Islet of Langerhans (tissue), 1 donor: ENCODE measurements around the gene KLHL8.

Experiments used
- FAIRE-seq: peaks from one replicate; lab custom pipeline; 2011; peaks lifted over from hg19 to GRCh38; lab: Jason Lieb, UNC

The KLHL8 gene

DNA sequence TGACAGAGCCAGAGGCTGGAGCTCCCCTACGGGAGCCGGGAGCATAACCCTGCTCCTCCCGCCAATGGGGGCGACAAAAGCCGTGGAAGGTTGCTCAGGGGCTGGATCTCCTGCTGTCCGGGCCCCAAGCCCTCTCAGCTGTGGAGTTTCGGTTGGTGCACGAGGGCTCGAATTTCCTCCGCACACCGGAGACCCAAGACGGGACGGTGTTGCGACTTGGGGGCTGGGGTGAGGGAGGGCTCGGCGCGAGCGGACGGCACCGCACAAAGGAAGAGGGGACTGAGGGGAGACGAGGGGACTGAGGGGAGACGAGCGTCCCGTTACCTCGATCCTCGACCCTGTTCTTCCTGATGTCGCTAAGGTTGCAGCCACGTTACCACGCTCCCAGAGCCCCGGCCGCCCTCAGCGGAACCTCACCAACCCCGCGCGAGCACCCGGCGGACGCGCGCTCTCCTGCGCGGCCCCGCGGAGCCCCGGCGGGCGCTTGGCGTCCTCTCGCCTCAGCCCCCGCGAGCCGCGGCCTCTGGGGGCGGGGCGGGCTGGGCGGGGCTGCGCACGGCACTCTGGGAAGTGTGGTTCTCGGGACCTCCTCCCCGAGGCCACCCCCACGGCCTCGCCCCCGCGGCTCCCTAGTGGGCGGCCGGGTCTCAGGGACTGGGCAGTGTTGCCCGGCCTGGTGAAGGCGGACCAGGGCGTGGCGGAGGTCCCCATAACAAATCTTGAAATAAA, at the start of gene KLHL8:
TSS of gene KLHL8 (minus strand) at position 525 of the 729 bp plus-strand sequence. CDS start 25,079 bp downstream, outside the sequence.
- FAIRE-seq, result no peak

DNA sequence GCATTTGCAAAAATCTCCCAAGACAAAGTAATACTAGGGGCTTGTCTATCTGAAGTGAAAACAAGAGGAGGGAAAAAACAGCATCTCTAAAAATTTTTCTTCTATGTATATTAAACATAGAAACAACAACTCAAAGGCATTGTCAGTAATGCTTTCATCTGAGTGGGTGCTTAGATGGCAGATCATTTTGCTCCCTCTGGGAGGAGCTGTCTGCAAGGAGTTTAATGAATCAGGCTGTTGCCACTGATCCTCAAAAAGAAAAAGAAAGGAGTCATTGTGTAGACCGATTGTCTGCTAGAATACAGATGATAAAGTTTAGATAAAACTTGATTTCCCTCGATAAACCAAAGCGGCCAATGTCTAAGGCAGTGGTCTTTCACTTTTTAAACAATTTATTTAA, 49.7 kb upstream of the KLHL8 start:
- peak; percentile 76 for FAIRE-seq

- no peak for FAIRE-seq
Measured at GRCh38 chr4:87268411-87268810, 48.0 kb upstream of the KLHL8 start.

GRCh38 chr4:87266986-87267385, 46.6 kb upstream of the KLHL8 start:
- no peak for FAIRE-seq

DNA sequence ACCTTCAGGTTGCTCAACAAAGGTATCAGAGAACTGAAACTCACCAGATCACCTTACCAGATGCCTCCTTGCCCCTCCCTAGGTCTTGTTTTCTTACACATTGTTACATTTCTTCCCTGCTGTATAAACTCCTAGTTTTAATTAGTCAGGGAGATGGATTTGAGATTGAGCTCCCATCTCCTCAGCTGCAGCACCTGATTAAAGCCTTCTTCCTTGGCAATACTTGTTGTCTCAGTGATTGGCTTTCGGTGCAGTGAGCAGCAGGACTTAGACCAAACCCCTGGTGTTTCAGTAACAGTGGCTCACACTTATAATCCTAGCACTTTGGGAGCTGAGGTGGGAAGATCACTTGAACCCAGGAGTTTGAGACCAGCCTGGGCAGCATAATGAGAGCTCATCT, 42.5 kb upstream of the KLHL8 start:
- FAIRE-seq, result no peak

DNA sequence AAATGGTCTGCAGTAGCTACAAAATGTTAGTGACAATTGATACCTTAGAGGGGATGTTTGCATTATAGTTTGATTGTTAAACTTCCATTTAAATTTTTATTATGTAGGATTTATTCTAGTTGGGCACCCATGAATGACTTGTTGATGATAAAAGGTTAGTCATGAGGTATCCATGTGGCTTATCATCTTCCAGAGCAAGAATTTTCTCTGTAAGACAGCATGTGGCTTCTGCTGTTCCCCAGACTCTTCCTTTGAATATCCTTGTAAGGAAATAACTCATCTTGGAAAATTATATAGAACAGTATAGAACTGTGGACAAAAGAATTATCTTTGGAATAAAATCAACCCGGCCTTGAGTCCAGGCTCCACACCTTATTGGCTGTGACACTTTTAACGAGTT, 40.1 kb upstream of the KLHL8 start:
- FAIRE-seq, result no peak

GRCh38 chr4:87258677-87259076, 38.3 kb upstream of the KLHL8 start:
- FAIRE-seq, result no peak

DNA sequence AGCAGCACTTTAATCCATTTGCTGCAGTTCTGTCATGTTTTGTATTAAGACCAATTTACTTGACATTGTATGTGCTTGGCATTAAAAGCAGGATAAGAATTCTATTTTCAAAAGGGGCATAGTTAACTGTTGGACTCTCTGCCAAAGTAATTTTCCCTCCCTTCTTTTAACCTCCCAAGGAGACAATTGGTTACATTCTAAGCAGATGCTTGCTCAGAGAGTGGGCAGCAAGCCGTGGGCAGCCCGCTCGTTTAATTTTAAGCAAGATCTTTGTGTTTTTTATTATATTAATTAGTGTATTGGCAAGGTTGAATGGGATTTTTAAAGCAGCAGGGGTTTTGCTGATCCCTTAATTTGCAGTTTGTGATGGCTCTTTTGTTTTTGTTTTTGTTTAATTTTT, 37.1 kb upstream of the KLHL8 start:
- no peak for FAIRE-seq

DNA sequence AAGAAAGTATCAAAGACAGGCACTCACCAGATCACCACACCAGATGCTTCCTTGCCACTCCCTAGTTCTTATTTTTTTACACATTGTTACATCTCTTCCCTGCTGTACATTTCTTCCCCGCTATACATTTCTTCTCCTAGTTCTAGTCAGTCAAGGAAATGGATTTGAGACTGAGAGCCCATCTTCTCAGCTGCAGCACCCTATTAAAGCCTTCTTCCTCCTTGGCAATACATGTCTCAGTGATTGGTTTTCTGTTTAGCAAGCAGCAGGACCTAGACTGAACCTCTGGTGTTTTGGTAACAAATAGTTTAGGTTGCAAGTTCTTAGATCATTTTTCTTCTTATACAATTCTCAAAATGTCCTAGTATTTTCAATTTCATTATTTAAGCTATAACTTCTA, 35.3 kb upstream of the KLHL8 start:
- no peak for FAIRE-seq

DNA sequence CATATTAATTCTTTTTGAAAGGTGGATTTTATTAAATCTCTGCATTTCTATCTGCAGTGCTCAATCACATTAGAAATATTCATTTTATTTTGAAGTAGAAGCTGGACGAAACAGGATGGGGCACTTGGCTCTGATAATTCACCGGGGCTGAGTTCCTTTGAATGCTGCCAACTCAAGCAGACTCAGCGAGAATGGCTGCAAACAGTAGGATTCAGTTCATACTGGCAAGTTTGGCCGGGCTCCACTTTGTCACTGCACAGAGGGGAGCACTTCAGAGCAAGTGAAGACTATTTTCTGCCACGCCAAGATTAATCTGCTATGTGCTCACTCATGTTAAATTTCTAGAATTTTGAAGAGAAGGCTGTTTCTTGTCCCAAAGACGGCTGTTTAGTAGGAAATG, 30.7 kb upstream of the KLHL8 start:
- no peak for FAIRE-seq

DNA sequence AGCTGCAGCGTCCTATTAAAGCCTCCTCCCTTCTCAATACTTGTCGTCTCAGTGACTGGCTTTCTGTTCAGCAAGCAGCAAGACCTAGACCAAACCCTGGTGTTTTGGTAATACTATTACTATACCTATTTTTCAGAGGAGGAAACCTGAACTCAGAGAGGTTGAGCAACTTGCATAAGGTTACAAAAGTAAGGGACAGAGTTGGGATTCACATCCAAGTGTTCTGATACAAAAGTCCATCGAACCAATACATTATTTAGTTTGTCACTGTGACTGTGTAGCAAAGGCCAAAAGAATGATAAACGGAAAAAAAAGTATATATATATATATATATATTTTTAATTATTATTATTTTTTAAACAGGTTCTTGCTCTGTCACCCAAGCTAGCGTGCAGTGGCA, 29.9 kb upstream of the KLHL8 start:
- FAIRE-seq, result no peak

- no peak for FAIRE-seq
Measured at GRCh38 chr4:87249332-87250019, 29.1 kb upstream of the KLHL8 start.

DNA sequence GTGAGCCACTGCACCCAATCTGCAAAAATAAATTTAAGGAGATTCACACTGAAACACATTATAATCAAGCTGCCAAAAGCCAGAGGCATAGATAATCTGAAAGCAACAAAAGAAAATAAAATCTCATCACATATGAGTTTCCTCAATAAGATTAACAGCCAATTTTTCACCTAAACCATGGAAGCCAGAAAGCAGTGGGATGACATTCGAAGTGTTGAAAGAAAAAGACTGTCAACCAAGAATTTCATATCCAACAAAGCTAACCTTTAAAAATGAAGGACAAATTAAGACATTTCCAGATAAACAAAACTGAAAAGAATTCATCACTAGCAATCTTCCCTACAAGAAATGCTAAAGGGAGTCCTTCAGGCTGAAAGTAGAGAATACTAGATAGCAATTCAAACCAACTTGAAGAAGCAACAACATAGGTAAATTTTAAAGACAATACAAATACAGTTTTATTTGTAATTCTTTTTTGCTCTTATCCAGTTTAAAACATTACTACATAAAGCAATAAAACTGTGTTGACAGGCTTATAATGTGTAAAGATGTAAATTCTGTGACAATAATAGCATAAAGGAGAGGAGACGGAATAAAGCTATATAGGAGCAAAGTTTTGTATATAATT, 23.1 kb upstream of the KLHL8 start:
- FAIRE-seq, result no peak

GRCh38 chr4:87241336-87241735, 20.9 kb upstream of the KLHL8 start:
- FAIRE-seq, result no peak

- peak; percentile 99 for FAIRE-seq
Measured at GRCh38 chr4:87240341-87240740, 19.9 kb upstream of the KLHL8 start.

- FAIRE-seq, result no peak
Measured at GRCh38 chr4:87239821-87240220, 19.4 kb upstream of the KLHL8 start.

DNA sequence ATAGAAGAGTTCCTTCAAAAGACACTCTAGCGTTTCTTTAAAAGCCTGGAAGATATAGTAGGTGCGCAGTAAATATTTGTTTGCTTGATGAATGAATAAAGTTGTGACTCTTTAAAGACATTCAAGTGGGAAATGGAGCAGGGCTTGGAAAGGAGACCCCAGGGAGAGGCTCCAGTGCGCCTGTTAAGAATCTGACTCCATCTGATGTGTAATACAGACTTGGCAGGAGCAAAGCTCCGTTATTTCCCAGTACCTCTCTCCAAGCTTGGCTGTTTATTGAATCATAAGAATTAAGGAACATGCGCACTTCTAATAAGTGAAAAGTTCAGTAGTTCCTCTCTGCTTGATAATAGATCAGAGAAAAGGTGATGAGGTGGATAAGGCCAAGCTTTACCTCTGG, 18.8 kb upstream of the KLHL8 start:
- FAIRE-seq, result no peak

DNA sequence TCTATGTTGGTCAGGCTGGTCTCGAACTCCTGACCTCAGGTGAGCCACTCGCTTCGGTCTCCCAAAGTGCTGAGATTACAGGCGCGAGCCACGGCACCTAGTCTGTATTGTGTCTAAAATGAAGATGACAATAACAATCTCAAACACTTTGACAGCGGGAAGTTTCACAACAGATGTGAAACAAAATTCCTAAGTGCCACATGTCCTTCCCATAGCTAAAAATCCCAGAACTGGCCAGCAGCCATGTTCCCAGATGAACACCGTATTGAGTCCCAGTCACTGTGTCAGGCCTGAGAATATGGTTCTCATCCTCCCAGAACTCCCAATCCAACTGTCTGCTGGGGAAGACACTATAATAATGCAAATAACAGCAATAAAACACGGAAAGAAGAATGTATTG, 16.4 kb upstream of the KLHL8 start:
- FAIRE-seq, result no peak

DNA sequence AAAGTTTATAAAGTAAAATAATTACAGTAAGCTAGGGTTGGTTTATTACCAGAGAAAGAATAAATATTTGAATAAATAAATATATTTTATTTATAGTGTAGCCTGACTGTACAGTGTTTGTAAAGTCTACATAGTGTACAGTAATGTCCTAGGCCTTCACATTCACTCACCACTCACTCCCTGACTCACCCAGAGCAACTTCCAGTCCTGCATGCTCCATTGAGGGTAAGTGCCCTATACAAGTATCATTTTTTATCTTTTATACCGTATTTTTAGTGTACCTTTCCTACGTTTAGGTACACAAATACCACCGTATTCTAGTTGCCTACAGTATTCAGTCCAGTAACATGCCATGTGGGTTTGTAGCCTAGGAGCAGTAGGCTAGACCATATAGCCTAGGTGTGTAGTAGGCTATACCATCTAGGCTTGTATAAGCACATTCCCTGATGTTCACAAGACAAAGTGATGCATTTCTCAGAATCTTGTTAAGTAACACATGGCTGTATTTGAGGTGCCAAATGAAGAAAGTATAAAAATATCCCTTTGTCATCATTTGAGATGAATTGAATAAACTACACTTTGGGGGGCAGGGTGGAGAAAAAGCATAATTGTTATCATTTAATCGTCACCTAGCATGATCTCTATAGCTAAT, 14.7 kb upstream of the KLHL8 start:
- no peak for FAIRE-seq

DNA sequence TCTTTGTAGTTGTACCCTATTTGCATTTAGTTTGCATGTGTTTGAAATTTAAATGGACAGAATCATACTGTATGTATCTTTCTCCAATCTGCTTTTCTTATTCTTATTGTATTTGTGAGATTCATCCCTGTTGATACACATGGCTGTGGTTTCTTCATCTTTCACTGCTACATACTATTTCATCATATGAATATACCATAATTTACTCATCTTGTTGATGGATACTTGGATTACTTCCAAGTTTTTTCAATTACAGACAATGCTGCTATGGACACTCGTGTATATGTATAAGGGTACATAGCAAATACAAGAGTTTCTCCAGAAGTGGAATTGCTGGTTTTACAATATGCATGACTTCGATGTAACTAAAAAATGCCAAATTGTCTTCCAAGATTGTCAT, 11.8 kb upstream of the KLHL8 start:
- FAIRE-seq, result no peak

DNA sequence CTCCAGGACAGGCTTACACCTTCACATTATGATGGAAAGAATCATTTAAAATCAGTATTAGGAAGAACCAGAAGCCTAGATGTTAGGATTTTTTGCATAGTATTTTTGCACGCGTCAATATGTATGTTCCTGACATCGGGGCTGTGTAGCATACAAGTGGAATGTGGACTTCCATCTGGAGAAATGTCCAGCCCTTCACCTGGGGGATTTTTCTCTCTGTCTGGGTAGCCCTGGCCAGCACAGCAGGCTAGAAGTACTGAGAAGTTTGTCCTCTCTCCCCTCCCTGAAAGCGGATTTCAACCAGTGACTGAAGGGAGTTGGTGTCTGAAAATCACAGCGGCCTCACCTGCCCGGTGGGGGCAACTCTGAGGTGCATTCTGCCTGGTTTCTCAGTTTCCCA, 10.4 kb upstream of the KLHL8 start:
- no peak for FAIRE-seq

DNA sequence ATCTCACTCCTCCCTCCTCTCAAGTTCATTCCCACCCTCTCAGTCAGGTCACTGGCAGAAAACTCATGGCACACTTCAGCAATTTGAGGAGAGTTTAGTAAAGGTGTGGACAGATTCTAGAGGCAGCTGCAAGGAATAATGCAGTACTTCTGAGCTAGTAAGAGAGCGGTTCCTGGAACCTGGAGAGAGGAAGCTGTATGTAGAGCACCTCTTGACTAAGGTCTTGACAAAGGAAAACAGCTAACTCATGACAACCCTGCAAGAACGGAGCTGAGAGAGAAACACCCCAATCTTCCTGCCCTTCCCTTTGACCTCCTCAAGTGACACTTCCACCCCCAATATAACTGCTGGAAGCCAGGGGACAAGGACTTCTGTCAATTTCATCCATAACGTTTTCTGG, 9.6 kb upstream of the KLHL8 start:
- no peak for FAIRE-seq

DNA sequence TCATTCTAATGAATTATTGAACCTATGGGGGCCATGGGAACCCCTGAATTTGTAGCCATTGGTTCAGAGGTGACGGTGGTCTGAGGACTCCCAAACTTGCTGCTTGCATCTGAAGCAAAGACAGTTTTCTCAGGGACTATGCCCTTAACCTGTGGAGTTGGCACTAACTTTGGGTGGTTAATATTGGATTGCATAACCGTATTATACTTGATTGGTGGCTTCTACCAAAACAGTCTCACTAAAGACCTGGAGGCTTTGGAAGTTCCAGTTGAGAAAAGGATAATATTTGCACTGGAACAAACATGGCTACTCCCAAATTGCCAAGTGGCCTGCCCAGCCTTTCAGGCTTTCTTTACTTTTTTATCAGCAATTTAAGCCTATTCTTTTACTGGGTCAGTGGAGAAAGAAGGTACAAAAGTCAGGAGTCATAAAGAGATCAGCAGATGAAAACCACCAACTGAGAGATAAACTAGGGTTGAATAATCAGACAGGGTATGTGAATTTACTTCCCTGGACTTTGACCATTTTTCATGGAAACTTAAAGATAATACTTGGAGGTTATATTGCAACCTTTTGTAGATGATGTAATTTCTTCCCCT, 7.9 kb upstream of the KLHL8 start:
- no peak for FAIRE-seq
